HG02943 (cell line): ENCODE data around the gene SMYD3.

Source experiments
- ATAC-seq: cut with Tn5 transposase; IDR thresholded peaks from one replicate; pipeline ENCODE4 v1.9.1; 2021; ENCODE audit warnings: mild to moderate bottlenecking, low read depth, moderate library complexity; ENCODE audit not compliant: unreplicated experiment

The SMYD3 gene

DNA sequence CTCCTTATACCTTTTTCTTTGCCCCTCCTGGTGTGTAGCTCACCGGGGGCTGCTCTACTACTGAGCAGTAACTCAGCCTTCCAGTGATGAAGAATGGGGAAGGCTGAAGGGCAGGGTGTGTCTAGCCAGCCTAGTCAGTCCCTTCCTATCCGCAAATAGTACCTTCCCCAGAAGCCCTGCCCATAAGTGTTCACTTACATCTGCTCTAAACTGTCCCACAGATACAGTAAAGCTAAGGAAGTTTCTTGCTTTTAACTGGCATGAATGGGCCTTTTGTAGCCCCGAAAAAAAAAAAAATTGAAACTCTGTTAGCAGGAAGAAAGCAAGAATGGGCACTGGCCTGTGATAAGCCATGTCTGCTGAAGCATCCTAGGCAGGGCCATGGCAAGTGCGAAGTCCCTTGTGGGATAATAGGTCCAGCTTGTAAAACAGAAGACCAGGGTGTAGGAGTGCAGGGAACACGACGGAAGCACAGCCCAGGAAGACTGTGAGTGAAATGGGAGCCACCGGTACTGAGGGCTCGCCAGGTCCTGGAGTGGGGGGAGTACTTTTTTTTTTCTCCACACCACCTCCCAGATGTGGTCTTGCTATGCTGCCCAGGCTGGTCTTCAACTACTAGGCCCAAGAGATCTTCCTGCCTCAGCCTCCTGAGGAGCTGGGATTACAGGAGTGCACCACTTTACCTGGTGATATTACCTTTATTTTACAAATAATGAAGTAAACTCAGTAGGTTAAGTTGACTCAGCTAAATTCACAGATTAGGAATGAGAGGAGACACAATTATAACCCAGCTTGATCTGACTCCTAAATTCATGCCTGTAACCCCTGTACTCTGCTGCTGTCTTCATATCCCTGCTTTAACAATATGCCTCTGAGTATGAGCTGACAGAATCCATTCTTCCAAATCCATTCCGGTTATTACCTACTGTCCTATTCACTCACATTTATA lies 347.5 kb downstream of the SMYD3 start:
- ATAC-seq = no peak

DNA sequence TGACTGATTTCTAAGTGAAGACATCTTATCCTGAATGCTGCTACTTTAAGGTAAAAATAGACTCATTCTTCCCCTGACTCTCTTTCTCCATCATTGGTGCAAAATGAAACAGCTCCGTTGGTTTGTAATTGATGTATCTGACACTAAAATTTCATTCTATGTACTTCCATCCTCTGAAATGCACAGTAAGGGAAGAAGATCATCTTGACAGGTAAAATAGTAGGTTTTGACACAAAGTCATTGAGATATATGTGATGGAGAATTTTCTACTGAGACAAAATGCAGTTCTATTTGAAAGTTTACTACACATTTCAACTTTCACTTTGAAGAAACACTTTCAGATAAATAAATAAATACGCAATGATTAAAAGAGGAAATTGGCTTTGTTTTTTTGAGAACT lies 348.9 kb downstream of the SMYD3 start:
- no peak for ATAC-seq

DNA sequence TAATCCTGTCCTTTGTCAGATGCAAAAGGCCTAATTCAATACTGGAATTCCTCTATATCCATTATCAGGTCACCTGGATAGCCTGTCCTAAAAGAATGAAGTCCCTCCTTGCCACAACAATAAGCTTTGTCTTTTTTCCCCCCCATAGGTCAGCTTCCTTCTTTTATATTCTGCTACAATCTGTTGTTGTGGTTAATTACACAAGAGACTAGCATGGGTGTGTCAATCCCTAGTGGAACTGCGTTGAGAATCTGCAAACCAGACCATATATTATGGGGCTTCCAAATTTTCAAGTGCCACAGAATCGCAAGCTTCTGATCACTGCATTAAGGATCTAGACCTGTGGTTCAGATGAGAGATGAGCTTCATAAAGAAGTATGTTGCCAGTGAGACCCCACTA lies 349.6 kb downstream of the SMYD3 start:
- no peak for ATAC-seq

DNA sequence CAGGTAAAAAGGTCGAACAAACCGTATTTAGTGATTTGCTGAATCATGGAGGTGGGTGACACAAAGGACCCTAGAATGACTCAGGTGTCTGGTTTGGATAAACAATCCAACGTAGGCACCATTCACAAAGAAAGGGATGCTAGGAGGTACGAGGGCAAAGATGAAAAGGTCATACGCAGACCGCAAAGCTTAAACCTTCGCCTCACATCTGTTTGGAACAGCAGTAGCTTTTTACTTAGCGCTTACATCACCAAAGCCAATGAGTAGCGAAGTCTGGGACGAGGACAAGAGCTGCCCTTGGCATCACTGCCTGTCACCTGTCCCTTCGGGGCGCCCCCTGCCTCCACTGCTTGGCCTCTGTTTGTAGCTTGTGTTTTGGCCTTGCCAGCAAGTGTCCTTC lies 350.2 kb downstream of the SMYD3 start:
- no peak for ATAC-seq

DNA sequence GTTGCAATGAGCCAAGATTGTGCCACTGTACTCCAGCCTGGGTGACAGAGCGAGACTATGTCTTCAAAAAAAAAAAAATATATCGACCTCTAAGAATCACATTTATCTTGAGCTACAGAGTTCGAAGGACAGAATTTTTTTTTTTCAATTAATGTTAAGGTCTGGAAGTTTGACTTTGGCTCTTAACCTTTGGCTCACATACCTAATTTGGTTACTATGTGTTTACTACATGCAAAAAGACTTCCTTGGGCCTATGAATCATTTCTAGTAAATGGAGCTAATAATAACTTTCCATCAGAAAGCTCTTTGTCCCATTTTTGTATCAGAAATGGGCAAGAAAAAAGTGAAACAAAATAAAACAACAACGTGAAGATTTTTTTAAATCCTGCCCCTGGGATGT lies 351.2 kb downstream of the SMYD3 start:
- no peak for ATAC-seq

DNA sequence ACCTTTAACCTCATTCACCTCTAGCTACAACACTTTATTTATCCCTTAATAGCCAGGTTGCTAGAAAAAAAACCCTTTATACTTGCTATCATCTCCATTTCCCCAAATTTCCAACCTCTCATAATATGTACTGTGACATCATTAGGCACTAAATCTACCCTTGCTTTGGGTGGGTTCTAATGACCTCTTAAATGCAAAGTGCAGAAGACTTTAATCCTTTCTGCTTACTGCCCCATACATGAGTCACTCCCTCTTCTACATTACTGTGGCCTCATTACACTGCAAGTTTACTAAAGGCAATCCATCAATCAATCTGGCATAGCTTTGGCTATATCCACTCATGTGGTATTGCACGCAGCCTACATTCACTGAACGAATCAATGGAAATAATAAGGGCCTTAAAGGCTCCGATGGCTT lies 353.3 kb downstream of the SMYD3 start:
- ATAC-seq = no peak

DNA sequence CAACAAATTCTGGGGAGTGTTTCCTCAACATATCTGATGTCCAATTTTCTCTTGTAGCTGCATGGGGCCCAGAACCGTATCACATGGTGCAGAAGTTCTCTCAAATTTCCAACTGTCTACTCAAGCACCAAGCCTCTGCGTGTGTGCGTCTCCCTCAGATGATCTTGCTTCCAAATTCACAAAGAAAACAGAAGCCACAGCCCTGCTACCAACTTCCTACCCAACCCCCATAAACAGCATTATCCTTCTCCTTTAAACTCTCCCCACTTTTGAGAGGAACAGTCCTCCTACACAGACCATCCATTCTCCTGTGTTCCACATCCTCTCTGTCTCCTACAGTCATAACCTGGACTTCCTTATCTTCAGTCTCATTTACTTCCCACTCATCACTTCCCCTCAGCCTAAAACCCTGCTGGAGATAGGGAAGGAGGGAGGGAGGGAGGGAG lies 354.1 kb downstream of the SMYD3 start:
- no peak for ATAC-seq

DNA sequence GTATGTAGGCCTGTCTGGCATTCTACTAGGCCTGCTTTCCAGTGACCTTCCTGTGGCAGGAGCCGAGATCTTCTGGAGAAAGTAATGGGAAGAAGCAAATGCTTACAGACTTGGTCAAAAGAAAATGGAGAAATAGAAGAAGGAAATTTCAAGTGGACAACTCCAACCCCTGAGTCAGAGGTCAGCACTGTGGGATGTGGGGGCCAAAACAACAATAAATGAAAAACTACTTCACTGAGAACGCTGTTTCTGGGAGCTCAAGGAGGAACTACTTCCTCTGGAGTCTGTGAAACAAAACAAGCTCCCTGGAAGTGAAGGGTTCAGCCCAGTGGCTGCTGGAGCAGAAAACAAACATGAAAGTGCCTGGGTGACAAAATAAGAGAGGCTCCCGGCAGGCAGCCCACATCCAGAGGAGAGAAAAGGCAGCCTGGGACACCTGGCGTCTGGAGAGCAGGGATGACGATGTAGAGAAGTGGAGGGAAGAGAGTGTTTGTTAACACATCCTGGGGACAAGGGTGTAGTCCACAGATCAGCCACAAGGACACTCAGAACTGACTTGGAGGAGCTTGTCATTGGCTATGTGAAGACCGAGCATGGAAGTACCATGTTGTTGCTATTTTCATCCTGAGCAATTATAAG lies 355.2 kb downstream of the SMYD3 start:
- no peak for ATAC-seq

DNA sequence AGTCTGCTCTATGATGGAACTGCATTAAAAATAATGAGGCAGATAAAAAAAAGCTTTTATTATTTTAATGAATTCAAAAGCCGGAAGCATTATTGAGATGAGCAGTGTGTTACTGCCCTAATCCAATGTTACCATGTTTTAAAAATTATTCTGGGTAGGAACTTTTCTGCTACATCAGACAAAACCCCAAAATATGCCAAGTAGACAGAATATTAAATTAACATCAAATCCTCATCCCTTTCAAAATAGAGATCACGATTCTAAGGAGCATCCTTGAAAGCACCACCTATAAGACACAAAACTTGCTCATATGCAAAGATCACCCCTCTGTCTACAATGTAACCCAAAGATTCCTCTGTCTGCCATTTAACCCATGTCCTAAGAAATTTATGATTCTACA lies 357.5 kb downstream of the SMYD3 start:
- ATAC-seq = no peak

DNA sequence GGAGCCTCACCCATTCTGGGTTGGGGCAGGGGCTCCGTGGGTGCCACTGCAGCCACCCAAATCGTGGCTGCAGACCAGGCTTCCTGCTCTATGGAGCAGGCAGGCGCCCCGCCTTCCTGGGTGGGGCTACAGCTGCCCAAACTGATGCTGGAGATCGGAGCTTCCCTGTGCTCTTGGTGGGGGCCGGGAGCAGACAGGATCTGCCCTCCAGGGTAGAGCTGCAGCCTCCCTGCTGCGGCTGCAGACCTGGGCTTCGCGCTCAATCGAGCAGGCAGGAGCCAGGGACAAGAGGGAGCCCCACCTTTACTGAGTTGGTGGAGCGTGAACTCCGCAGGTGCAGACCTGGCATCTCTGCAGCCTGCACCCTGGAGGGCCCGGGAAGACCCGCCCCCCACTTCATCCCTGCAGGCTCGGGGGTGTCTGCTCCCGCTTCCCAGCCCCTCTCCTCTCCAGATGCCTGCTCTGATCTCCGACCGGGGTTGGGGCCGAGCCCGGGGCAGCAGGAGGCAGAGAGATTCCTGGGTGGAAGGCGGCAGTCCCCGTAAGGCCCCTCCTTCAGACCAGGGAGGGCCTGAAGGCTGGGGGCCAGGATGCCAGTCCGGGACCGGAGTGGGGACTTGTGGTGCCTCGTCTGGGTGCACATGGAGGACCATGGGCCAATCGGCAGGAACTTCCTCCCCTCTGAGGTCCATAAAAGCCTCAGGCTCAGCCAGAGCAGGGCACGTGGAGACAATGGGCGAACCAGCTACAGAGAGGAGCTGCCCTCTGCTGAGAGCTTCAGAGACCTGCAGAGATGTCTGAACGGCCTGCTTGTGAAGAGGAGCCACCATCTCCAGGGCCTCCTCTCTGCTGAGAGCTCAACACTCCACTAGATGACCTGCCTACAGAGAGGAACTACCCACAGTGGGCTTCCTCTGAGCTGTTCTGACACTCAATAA lies 359.3 kb downstream of the SMYD3 start:
- ATAC-seq = no peak

DNA sequence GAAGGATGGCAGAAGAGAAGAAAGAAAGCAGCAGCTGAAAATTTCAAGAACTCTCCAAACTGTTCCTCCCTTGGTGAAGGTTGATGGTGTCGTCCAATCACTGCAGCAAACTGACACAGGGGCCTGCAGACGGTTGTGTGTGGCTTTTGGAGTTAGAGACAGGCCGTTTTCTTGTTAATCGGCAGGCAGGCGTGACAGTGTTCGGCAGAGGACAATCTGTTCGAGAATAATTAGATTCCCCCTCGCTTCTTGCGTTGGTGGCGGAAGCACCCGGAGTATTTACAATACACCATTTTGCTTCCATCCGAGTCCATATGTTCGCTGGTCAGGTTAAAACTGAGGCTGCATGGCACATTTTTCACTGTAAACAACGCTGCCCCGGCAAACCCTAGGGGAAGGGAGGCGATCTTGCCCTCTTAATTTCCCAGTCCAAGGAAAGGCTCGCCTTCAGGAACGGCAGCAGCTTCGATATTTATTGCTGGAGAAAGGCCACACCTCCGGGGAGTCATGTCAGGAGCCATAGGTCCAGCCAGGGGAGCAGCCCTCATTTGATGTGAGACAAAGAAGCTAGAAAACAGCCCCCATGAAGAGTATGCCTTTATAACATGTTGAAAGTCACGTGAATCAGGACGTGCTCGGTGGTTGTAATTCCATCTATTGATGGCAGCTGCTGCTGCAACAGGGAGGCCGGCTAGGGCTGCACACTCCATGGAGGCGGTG lies 360.1 kb downstream of the SMYD3 start:
- ATAC-seq = no peak

DNA sequence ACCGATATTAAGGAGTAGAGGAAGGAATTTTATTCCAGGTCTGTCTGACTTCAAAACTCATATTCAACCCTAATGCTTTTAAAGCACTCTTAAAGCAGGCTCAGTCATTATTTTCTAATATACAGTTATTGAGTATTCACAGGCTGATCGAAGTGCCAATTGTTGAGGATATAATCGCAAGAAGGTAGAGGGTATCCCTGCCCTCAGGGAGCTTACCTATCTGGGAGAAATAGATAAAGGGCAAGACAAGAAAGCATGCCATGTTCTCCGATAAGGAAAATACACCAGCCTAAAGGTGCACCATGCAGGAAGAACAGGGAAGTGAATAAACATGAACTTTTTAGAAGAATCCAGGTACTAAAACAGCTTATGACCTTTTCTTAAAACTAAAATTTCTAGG lies 361.2 kb downstream of the SMYD3 start:
- ATAC-seq = no peak

DNA sequence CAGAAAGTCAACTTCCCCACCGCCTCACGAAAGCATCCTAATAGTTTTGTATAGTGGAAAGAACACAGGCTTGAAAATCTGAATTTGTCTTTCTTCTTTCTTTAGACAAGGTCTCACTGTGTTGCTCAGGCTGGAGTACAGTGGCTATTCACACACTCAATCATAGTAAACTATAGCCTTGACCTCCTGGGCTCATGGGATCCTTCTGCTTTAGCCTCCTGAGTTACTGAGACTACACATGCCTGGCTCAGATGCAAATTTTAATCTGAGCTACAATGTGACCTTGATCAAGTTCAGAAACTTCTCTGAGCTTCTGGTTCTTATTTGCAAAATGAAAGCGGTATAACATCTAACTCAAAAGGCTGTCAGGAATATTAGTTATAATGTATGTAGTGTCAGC lies 362.1 kb downstream of the SMYD3 start:
- no peak for ATAC-seq

DNA sequence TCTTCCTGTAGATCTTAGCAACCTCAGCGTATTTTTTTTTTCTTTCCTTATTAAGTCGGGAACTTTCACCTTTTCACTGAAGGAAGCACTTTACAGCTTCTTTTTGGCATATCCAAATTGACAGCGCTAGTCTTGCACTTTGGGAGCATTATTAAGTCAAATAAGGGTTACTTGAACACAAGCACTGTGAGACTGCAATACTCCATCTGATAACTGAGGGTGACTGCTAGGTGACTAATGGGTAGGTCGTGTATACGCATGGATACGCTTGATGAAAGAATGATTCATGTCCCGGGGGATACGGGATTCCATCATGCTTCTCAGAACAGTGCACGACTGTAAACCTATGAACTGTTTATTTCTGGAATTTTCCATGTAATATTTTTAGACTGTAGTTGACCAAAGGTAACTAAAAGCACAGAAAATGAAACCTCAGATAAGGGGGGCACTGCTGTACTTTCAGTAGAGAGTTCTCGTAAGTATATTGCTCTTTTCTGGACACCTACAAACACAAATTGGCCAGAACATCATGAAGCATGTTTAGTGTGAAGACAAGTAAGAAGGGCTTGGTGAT lies 364.7 kb downstream of the SMYD3 start:
- no peak for ATAC-seq

DNA sequence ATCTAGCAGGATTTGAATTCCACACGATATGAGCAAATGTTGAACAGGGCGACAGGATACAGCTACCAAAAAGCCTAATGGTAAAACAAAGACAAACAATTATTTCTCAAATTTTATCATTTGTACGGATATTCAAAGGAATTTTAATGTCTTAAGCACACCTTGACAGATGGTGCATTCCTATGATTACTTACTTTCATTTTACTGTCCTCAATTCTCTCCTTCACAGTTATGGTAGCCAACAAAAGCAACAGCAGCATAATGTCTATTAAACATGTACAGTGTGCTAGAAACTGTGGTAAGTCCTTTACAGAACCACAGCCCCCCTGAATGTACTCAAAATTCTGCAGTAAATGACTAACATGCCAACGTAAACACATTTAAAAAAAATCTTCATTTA lies 365.8 kb downstream of the SMYD3 start:
- no peak for ATAC-seq

DNA sequence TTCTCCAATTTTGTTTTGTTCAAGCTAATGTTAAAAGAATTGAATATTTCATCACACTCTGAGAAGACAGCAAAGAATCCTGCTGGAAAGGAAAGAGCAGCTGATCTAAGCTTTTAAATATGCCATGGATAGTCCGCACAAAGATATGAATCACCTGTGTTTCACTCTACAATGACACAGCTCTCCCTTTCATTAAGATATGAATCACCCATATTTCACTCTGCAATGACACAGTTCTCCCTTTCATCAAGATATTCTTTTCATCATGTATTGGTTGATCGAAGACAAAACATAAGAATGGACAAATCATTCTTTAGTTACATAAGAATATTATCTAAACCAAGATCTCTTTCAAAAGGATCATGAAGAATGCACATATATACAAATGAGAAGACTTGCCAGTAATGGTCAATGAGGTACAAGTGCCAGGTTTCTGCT lies 367.3 kb downstream of the SMYD3 start:
- ATAC-seq = no peak

DNA sequence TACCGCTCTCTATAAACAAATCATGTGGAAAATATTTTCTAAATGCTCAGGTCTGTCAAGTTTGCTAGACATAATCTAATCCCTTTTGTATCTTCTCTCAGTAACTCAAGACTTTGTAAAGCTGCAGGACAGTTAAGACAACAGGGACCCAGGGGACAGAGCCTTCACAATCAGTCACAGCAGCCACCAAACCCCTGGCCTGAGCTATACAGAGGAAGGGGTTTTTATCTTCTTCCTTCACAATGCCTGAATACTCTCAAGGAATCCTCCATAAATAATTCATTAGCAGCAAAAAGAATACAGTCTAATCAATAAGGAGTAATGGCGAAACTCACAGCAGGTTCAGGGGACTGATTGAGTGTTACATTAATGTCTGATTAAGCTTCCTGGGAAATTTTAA lies 368.3 kb downstream of the SMYD3 start:
- ATAC-seq = no peak

DNA sequence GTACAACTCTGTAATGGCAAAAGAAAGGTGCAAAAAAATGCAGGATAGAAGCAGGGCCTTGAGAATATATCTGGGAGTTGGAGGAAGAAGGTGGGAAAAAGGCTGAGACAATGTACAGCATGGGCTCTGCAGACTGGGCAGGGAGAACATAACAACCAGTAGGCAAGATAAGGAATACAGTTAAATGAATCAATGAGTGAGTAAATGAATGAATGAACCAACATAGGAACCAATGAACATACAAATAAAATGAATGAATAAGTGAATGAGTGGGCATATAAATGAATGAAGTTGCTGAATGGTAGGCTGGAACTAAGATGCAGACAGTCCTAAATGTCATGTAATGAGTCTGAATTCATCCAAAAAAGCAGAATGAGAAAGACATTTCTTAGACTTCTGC lies 370.6 kb downstream of the SMYD3 start:
- ATAC-seq = no peak

DNA sequence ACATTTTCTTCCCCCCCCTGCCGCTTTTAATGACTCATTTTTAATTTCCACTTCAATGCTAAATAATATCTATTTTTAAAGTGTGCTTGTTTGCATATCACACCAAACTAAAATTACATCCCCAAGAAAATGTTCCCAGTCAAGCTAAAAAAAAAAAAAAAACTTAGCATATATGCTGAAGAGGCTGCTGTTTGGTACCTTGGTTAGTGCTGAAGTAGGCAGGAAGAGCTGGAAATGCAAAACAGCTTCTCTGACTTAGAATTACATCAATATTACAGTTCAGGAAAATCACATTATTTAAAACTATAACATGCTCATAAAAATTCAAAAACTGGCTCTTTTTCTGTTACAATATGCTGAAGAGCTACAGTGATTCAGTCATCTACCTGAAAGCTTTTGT lies 372.3 kb downstream of the SMYD3 start:
- ATAC-seq = no peak

DNA sequence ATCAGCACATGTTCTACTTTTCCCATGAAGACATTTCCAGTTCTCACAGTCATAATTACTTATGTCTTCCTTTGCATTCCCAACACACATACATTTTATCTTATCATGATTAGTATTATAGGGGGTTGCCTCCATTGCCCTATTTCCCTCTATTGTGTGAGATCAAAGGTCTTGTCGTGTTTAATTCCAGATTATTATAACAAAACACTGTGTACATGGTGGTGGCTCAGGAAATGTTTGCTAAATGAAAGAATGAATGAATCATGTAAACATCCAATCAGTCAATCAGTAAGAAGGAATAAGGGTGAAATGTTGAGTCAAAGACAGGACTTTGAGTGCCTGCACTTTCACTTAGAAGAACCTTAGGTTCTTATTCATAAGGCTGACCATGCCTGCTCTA lies 376.0 kb downstream of the SMYD3 start:
- no peak for ATAC-seq
